Neural progenitor cell (in vitro differentiated cells): ENCODE measurements around the gene SLC22A23.

ENCODE experiments used
- CTCF ChIP-seq: fragments of 200-600 bp; sonication (generic); IDR thresholded peaks from 2 replicates; pipeline ENCODE4 v1.5.1; 2017; ENCODE audit warnings: antibody characterized with exemption, mild to moderate bottlenecking
- EZH2 ChIP-seq: fragments of 200-600 bp; sonication (generic); IDR thresholded peaks from 2 replicates; pipeline ENCODE4 v1.6.1; 2017; ENCODE audit warnings: antibody characterized with exemption, mild to moderate bottlenecking, moderate library complexity

- TF ChIP-seq CTCF, result no peak
- TF ChIP-seq EZH2, result no peak
These were observed 182.9 kb downstream of the SLC22A23 start for GRCh38 chr6:3273707-3274521.
